SK-N-SH (cell line): ENCODE measurements around the gene EFCC1. TPM values are rescaled to one million over a fixed set of nuclear protein-coding genes. Genes with fewer than 3 reads are reported as not detected.

Experiments used
- CTCF ChIA-PET: fragments of 300-600, 350-600 bp; formaldehyde crosslinking; extraction: SDS; loops from one replicate; lab custom pipeline; 2021; lab: Yijun Ruan, JAX
- POLR2A ChIA-PET: fragments of 350-600 bp; sonication (Branson Sonifier 250); formaldehyde crosslinking; extraction: SDS; loops from one replicate; lab custom pipeline; 2020; ENCODE audit warnings: antibody characterized with exemption, inconsistent platforms; lab: Yijun Ruan, JAX
- DNase-seq: peaks from one replicate; pipeline ENCODE4 v3.0.0; 2012
- H2AFZ ChIP-seq: fragments of 200-600 bp; sonication (generic); 2 replicates; pipeline ENCODE4 v1.8.1; 2016; ENCODE audit warnings: antibody characterized with exemption, mild to moderate bottlenecking, low read depth
- H3F3A ChIP-seq: fragments of 200-600 bp; sonication (generic); replicated peaks from 2 replicates; pipeline ENCODE3; 2016; ENCODE audit warnings: antibody characterized with exemption, mild to moderate bottlenecking; ENCODE audit not compliant: insufficient read depth
- H3K27ac ChIP-seq, 2 experiments: fragments of 200-500 bp in 1 of 2; fragments of 200-600 bp in 1 of 2; sonication (Bioruptor generic) in 1 of 2; sonication (generic), shearing (Covaris generic) in 1 of 2; 2 replicates each; pipeline versions ENCODE4 v1.5.1 to v1.6.1; 2014 to 2016; ENCODE audit warnings: low read depth in 2 of 2, inconsistent platforms in 1 of 2, low read length in 1 of 2, mild to moderate bottlenecking in 1 of 2, mixed read lengths in 1 of 2
- H3K27me3 ChIP-seq: fragments of 200-600 bp; sonication (generic), shearing (Covaris generic); 2 replicates; pipeline ENCODE4 v1.6.1; 2016; ENCODE audit warnings: mixed run types; ENCODE audit not compliant: insufficient read depth
- H3K36me3 ChIP-seq, 2 experiments: fragments of 200-500 bp in 1 of 2; fragments of 200-600 bp in 1 of 2; sonication (Bioruptor generic) in 1 of 2; sonication (generic) in 1 of 2; replicated peaks in 1 of 2; 2 replicates each; pipeline versions ENCODE3 to v1.5.1; 2014 to 2016; ENCODE audit warnings: low read length in 1 of 2, mild to moderate bottlenecking in 1 of 2; ENCODE audit not compliant: insufficient read depth in 2 of 2, control insufficient read depth in 1 of 2
- H3K4me1 ChIP-seq, 2 experiments: fragments of 200-500 bp in 1 of 2; fragments of 200-600 bp in 1 of 2; sonication (Bioruptor generic) in 1 of 2; sonication (generic), shearing (Covaris generic) in 1 of 2; 2 replicates each; pipeline versions ENCODE4 v1.5.1 to v1.6.1; 2014 to 2016; ENCODE audit warnings: low read depth in 1 of 2, low read length in 1 of 2, mixed run types in 1 of 2; ENCODE audit not compliant: insufficient read depth in 2 of 2, control insufficient read depth in 1 of 2
- H3K4me2 ChIP-seq: fragments of 200-600 bp; sonication (generic), shearing (Covaris generic); 2 replicates; pipeline ENCODE4 v1.6.1; 2017; ENCODE audit warnings: mixed run types
- H3K4me3 ChIP-seq, 2 experiments: fragments of 200-500 bp in 1 of 2; fragments of 200-600 bp in 1 of 2; sonication (Bioruptor generic) in 1 of 2; sonication (generic), shearing (Covaris generic) in 1 of 2; 2 replicates each; pipeline versions ENCODE4 v1.5.1 to v1.8.1; 2014 to 2016; ENCODE audit warnings: low read depth in 2 of 2, inconsistent platforms in 1 of 2, low read length in 1 of 2, mild to moderate bottlenecking in 1 of 2, mixed read lengths in 1 of 2, moderate library complexity in 1 of 2
- H3K79me2 ChIP-seq: fragments of 200-600 bp; sonication (generic); 2 replicates; pipeline ENCODE4 v1.8.1; 2017; ENCODE audit warnings: mild to moderate bottlenecking; ENCODE audit not compliant: insufficient read depth
- H3K9ac ChIP-seq: fragments of 200-600 bp; sonication (generic); 2 replicates; pipeline ENCODE4 v1.6.1; 2017; ENCODE audit warnings: mixed run types
- H3K9me2 ChIP-seq: fragments of 200-600 bp; sonication (generic); 2 replicates; pipeline ENCODE4 v1.6.1; 2017; ENCODE audit warnings: mixed run types
- H3K9me3 ChIP-seq: fragments of 200-600 bp; sonication (generic); 2 replicates; pipeline ENCODE4 v1.6.1; 2017; ENCODE audit warnings: mixed run types, mild to moderate bottlenecking, moderate library complexity
- H4K20me1 ChIP-seq: fragments of 200-600 bp; sonication (generic); 2 replicates; pipeline ENCODE4 v1.6.1; 2017; ENCODE audit warnings: mild to moderate bottlenecking, mixed run types; ENCODE audit not compliant: insufficient read depth
- CHD2 ChIP-seq: fragments of 150-350 bp; IDR thresholded peaks from 2 replicates; pipeline ENCODE4 v1.6.1; 2018; ENCODE audit warnings: low read length; ENCODE audit not compliant: partially characterized antibody
- ELF1 ChIP-seq: IDR thresholded peaks from 2 replicates; pipeline ENCODE4 v1.4.0; 2012
- FOXM1 ChIP-seq: IDR thresholded peaks from 2 replicates; pipeline ENCODE4 v1.4.0; 2012; ENCODE audit warnings: low read depth, mild to moderate bottlenecking
- GABPA ChIP-seq: IDR thresholded peaks from 2 replicates; pipeline ENCODE4 v1.4.0; 2012; ENCODE audit warnings: low read depth, mild to moderate bottlenecking
- JUND ChIP-seq: IDR thresholded peaks from 2 replicates; pipeline ENCODE4 v1.4.0; 2012
- MXI1 ChIP-seq: IDR thresholded peaks from 2 replicates; pipeline ENCODE4 v1.6.1; 2012; ENCODE audit warnings: mild to moderate bottlenecking, low read depth, low read length, improper control_type of control experiment
- NFIC ChIP-seq: IDR thresholded peaks from 2 replicates; pipeline ENCODE4 v1.4.0; 2012; ENCODE audit warnings: borderline replicate concordance
- NRF1 ChIP-seq: IDR thresholded peaks from 2 replicates; pipeline ENCODE4 v1.6.1; 2012; ENCODE audit warnings: low read depth, mild to moderate bottlenecking, low read length
- REST ChIP-seq: IDR thresholded peaks from 2 replicates; pipeline ENCODE4 v1.6.1; 2012; ENCODE audit warnings: mild to moderate bottlenecking, low read depth, low read length, moderate library complexity
- RFX5 ChIP-seq: IDR thresholded peaks from 2 replicates; pipeline ENCODE4 v1.6.1; 2012; ENCODE audit warnings: mild to moderate bottlenecking, improper control_type of control experiment, low read length
- RXRA ChIP-seq: IDR thresholded peaks from 2 replicates; pipeline ENCODE4 v1.4.0; 2012; ENCODE audit warnings: low read depth, mild to moderate bottlenecking, borderline replicate concordance
- SIN3A ChIP-seq: IDR thresholded peaks from 2 replicates; pipeline ENCODE4 v1.6.1; 2012; ENCODE audit warnings: low read depth, mild to moderate bottlenecking, low read length, moderate library complexity, borderline replicate concordance
- SMC3 ChIP-seq: IDR thresholded peaks from 2 replicates; pipeline ENCODE4 v1.6.1; 2012; ENCODE audit warnings: low read depth, low read length, improper control_type of control experiment
- TAF1 ChIP-seq: IDR thresholded peaks from 2 replicates; pipeline ENCODE4 v1.6.1; 2012; ENCODE audit warnings: low read depth, mild to moderate bottlenecking, low read length, moderate library complexity, borderline replicate concordance
- TCF12 ChIP-seq: IDR thresholded peaks from 2 replicates; pipeline ENCODE4 v1.4.0; 2012
- USF2 ChIP-seq: fragments of 150-350 bp; IDR thresholded peaks from 2 replicates; pipeline ENCODE4 v1.6.1; 2017; ENCODE audit warnings: antibody characterized with exemption, low read length, low read depth, borderline replicate concordance
- YY1 ChIP-seq: IDR thresholded peaks from 2 replicates; pipeline ENCODE4 v1.4.0; 2012; ENCODE audit warnings: low read depth, mild to moderate bottlenecking
- WGBS: methylation state at CpG from one replicate; pipeline ENCODE4 v1.1.6; 2017; ENCODE audit warnings: low lambda C conversion rate; 5-methylcytosine and 5-hydroxymethylcytosine counted together
- polyA plus RNA-seq, 3 experiments: library from polyadenylated mRNA; depleted of rRNA; stranded (reverse); fragments of >200 nt; gene quantifications; 2 replicates each; pipeline ENCODE4 v1.2.3, GENCODE V29; 2012
- TF ChIP-seq, protein P1 (sequence below): IDR thresholded peaks from 2 replicates; pipeline ENCODE4 v1.4.0; 2012; ENCODE audit warnings: low read depth
- TF ChIP-seq, protein P2 (sequence below): fragments of 150-350 bp; IDR thresholded peaks from 2 replicates; pipeline ENCODE4 v1.6.1; 2016; ENCODE audit warnings: mild to moderate bottlenecking, low read depth, low read length

EFCC1 gene
- polyA plus RNA-seq, 1 of the 3 experiments (the other 2 are of a cell fraction), result not detected

DNA sequence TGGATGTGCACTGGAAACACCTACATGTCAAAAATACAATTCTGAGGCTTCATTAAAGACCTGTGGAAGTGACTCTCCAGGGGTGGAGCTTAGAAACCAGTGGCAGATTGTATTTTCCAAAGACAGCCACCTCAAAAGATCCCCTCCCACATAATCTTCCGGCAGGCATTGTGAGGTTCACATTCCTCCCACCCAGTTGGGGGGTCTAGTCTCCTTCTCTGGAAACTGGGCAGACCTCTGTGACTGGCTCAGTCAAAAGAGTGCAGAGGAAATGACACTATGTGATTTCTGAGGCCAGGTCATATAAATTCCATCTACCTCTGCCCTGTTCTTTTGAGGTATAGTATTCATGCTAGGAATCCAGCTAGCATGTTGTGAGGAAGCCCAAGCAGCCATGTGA, 5.4 kb upstream of the EFCC1 start:
- Histone ChIP-seq H3K9me3 (no peaks in the 10 kb centered on the region), H3K9me2 (no peaks in the 10 kb centered on the region), H3K79me2 (no peaks in the 10 kb centered on the region), H4K20me1 (no peaks in the 10 kb centered on the region), H3K9ac (no peak overlapping the region), H3K36me3 (no peaks in the 10 kb centered on the region), H2AFZ (no peak overlapping the region), H3K27me3 (peaks cover 34% of the 10 kb centered on the region), H3K4me3 (no peak overlapping the region), H3K4me2 (no peak overlapping the region), H3K27ac (no peak overlapping the region), H3F3A (no peaks in the 10 kb centered on the region), H3K4me1 (peaks cover 0 to 15% of the 10 kb centered on the region in 2 experiments; a peak in 1 of 4 replicates)
- 100% methylated on average over 1 of the region's 1 CpG for WGBS
- ChIA-PET POLR2A (no interaction called here), CTCF (interaction anchor here (0.9 to 5.4 kb wide), 4 partner anchors 12 to 58 kb away, joined by 3 to 43 read pairs (median 4); no protein-coding TSS in a partner anchor)
- TF ChIP-seq TCF12, result no peak
- TF ChIP-seq JUND, result no peak
- no peak for TF ChIP-seq MXI1
- no peak for TF ChIP-seq SMC3
- TF ChIP-seq, protein P1, sequence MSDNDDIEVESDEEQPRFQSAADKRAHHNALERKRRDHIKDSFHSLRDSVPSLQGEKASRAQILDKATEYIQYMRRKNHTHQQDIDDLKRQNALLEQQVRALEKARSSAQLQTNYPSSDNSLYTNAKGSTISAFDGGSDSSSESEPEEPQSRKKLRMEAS, result no peak
- no peak for TF ChIP-seq CHD2
- TF ChIP-seq RXRA, result no peak
- TF ChIP-seq NFIC, result no peak
- TF ChIP-seq ELF1, result no peak
- no peak for TF ChIP-seq TAF1
- TF ChIP-seq, protein P2, sequence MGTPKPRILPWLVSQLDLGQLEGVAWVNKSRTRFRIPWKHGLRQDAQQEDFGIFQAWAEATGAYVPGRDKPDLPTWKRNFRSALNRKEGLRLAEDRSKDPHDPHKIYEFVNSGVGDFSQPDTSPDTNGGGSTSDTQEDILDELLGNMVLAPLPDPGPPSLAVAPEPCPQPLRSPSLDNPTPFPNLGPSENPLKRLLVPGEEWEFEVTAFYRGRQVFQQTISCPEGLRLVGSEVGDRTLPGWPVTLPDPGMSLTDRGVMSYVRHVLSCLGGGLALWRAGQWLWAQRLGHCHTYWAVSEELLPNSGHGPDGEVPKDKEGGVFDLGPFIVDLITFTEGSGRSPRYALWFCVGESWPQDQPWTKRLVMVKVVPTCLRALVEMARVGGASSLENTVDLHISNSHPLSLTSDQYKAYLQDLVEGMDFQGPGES, result no peak
- TF ChIP-seq NRF1, result no peak
- TF ChIP-seq GABPA, result no peak
- no peak for TF ChIP-seq SIN3A
- TF ChIP-seq FOXM1, result no peak
- TF ChIP-seq RFX5, result no peak
- no peak for TF ChIP-seq USF2
- TF ChIP-seq REST, result no peak
- TF ChIP-seq YY1, result no peak
- DNase-seq, result no peak
